Ovary (tissue), 9 donors: ENCODE measurements around the gene PIGX. TPM values are rescaled to one million over a fixed set of nuclear protein-coding genes. Genes with fewer than 3 reads are reported as not detected.
A peak's percentile ranks its signal among the peaks of the same experiment; 100 is the strongest.
"Not testable (repeated sequence)": the region's sequence is repeated elsewhere in the genome, so short reads cannot be mapped to it uniquely, and the experiment has no call there.

Source experiments
- DNase-seq, 5 donors: peaks; one replicate each; pipeline ENCODE4 v3.0.0-alpha.2; 2019 to 2020
- H3K27ac ChIP-seq, 2 donors: fragments of 200-600 bp; one replicate each; pipeline versions ENCODE4 v1.5.1 to v1.8.0; 2019 to 2022
- H3K27me3 ChIP-seq: fragments of 200-600 bp; one replicate; pipeline ENCODE4 v1.8.0; 2022
- H3K36me3 ChIP-seq: fragments of 200-600 bp; sonication (generic); one replicate; pipeline ENCODE4 v1.5.1; 2019
- H3K4me1 ChIP-seq: one replicate; pipeline ENCODE4 v1.8.1; 2013; ENCODE audit warnings: mild to moderate bottlenecking, moderate library complexity; ENCODE audit not compliant: insufficient read depth
- H3K4me3 ChIP-seq: fragments of 200-600 bp; sonication (generic); one replicate; pipeline ENCODE4 v1.5.1; 2017
- H3K9me3 ChIP-seq, 2 donors: fragments of 200-600 bp in 1 of 2; sonication (generic) in 1 of 2; one replicate each; pipeline versions ENCODE4 v1.5.1 to v1.8.1; 2013 to 2019; ENCODE audit warnings: mild to moderate bottlenecking in 1 of 2, moderate library complexity in 1 of 2
- EP300 ChIP-seq: sonication (generic); formaldehyde crosslinking; IDR thresholded peaks from one replicate; pipeline ENCODE4 v1.6.1; 2017; ENCODE audit warnings: antibody characterized with exemption
- POLR2A ChIP-seq: fragments of 450-650 bp; IDR thresholded peaks from one replicate; pipeline ENCODE4 v1.6.1; 2017; ENCODE audit warnings: antibody characterized with exemption, mild to moderate bottlenecking, moderate library complexity
- WGBS, 3 donors: extraction: QIAGEN DNeasy Blood & Tissue Kit in 1 of 3; methylation state at CpG; one replicate each; pipeline versions ENCODE4 v1.1.5 to v1.1.7; 2013 to 2017; 5-methylcytosine and 5-hydroxymethylcytosine counted together
- intact Hi-C, 4 donors: fragments of 100-400 bp; cut with DNase I; formaldehyde crosslinking; loops; one replicate each; pipeline versions ENCODE4 v1.11.0 to v1.15.1; 2022 to 2023
- polyA plus RNA-seq, 2 donors: library from polyadenylated mRNA; stranded (reverse); fragments of 200-250 nt in 1 of 2; fragments of 350-450 nt in 1 of 2; fragmentation: Illumina TruSeq in 1 of 2; extraction: RNeasy Lipid Tissue Mini Kit (QIAGEN cat#74804) in 1 of 2; gene quantifications; one replicate each; pipeline ENCODE4 v1.2.3, GENCODE V29; 2013 to 2014
- total RNA-seq, 7 donors: library from RNA; depleted of rRNA in 2 of 7; stranded (reverse); fragments of >200 nt in 2 of 7; fragmentation: NEBNext Ultra II Directional in 3 of 7; extraction: Animal tissue kit (Norgen Biotek cat#: 25700) in 3 of 7; gene quantifications; one replicate each; pipeline versions ENCODE4 v1.1.0 to v1.2.4, GENCODE V29; 2016 to 2023
- TF ChIP-seq, protein P1 (sequence below), 3 donors: fragments of 450-650 bp in 2 of 3; fragments of 200-600 bp in 1 of 3; IDR thresholded peaks; one replicate each; pipeline versions ENCODE4 v1.5.1 to v1.8.0; 2016 to 2022; ENCODE audit warnings: antibody characterized with exemption in 3 of 3, mild to moderate bottlenecking in 1 of 3
- donor health status: DM: no; HTN: no; CAD: no; lungs with moderate emphysema.
- donor health status: DM: no; HTN: no; CAD: no.
- donor health status: Bipolar disorder and iron deficiency.
- donor health status: DM: yes; HTN: yes; CAD: no.
- donor health status: DM: no; HTN: no; CAD: no.
- donor health status: DM: yes; HTN: yes; CAD: no.

Gene PIGX
- total and polyA plus RNA-seq, 9 donors: 9.4 to 22.4 (median 17.8) TPM

DNA sequence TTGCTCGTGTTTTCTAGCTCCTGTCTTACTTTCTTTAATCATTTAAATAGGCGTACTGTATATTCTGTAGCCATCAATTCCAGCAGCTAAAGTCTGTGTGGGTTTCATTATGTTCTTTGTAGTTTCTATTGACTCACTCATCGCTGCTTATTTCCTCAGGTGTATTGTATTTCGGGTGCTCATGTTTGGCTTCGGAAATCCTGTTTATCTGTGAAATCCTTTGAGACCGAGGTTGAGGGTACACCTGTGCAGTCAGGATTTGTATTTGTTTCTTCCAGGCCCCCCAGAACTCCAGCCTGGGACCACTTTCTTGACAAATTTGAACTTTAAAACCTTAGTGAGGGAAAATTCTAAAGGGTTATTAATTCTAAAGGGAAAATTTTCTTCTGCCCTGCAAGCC, 25.5 kb downstream of the PIGX start:
- 89 to 95% (median 91%) methylated on average over 6 of the region's 6 CpGs for WGBS, 3 donors
- no peak overlapping the region for H3K4me3 ChIP-seq
- TF ChIP-seq, protein P1, sequence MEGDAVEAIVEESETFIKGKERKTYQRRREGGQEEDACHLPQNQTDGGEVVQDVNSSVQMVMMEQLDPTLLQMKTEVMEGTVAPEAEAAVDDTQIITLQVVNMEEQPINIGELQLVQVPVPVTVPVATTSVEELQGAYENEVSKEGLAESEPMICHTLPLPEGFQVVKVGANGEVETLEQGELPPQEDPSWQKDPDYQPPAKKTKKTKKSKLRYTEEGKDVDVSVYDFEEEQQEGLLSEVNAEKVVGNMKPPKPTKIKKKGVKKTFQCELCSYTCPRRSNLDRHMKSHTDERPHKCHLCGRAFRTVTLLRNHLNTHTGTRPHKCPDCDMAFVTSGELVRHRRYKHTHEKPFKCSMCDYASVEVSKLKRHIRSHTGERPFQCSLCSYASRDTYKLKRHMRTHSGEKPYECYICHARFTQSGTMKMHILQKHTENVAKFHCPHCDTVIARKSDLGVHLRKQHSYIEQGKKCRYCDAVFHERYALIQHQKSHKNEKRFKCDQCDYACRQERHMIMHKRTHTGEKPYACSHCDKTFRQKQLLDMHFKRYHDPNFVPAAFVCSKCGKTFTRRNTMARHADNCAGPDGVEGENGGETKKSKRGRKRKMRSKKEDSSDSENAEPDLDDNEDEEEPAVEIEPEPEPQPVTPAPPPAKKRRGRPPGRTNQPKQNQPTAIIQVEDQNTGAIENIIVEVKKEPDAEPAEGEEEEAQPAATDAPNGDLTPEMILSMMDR (IDR thresholded peaks at IDR 0.05): no peak
- TF ChIP-seq EP300 (no peak), POLR2A (no peak)
- no peaks in the 10 kb centered on the region for H3K9me3 ChIP-seq
- H3K27ac ChIP-seq: no peak overlapping the region
- no peaks in the 10 kb centered on the region for H3K27me3 ChIP-seq
- intact Hi-C loops: no loop called here
- DNase-seq: no peak
- no peaks in the 10 kb centered on the region for H3K36me3 ChIP-seq
- peaks cover 6% of the 10 kb centered on the region for H3K4me1 ChIP-seq

- Histone ChIP-seq H3K4me1 (peaks cover 6% of the 10 kb centered on the region), H3K27ac (peak within 1 kb of the TSS; percentile 91 to 95), H3K36me3 (no peaks in the 10 kb centered on the region), H3K9me3 (no peaks in the 10 kb centered on the region), H3K27me3 (no peaks in the 10 kb centered on the region), H3K4me3 (peak within 1 kb of the TSS; percentile 96)
- intact Hi-C loops: no loop called here
- 0 to 1% (median 0%) methylated on average over 49 to 86 of the region's 86 CpGs for WGBS, 3 donors
- DNase-seq: peak; percentile 89 to 91 (median 90)
- TF ChIP-seq, protein P1 (IDR thresholded peaks at IDR 0.05): no peak
- TF ChIP-seq POLR2A: peak; percentile 46
These were observed 27.7 kb downstream of the PIGX start, which contains the start of gene PAK2 for GRCh38 chr3:196739671-196740480. TSS of gene PAK2 (plus strand) at chr3:196739857. CDS start at chr3:196782647, 42,790 bp downstream.

DNA sequence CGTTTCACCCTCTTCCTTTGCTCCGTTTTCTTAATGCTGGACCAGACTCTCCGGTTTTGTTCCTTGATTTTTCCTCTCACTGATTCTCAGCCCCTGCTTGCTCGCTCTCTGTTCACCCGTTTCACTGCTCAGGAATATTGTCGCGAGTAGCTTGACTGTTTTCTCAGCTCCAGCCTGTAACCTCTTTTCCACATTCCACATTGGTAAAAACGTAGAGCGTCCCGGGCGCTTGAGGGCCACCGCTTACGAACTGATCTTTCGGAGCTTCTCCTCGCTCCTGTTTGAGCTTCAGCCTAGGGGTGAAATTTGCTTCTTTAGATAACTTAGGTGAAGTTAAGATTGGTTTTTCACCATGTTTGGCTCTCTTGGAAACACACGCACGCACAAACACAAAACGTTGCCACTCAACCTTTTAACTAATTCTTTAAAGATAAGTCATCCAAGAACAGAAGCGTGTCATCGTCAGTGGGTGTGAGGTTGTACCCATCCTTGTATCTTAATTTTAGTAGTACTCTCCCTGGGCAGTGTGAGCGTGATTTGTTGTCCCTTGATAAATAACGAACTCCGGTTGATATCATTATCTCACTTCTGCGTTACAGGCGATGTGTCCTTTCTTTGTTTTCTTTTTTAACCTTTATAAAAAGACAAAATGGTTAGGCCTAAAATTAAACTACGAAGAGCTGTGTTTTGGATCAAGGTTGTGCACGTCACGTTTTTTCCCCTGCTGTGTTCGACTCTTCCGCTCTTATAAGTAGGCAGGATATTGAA, 28.5 kb downstream of the PIGX start:
- peak in 4 of 5 donors; percentile 18 to 53 (median 28) for DNase-seq
- Histone ChIP-seq H3K4me1 (peaks cover 7% of the 10 kb centered on the region), H3K27ac (peak overlapping the region; percentile 91 to 95), H3K27me3 (no peaks in the 10 kb centered on the region), H3K4me3 (peak overlapping the region; percentile 96), H3K36me3 (no peaks in the 10 kb centered on the region), H3K9me3 (no peaks in the 10 kb centered on the region)
- 0% methylated on average over 30 of the region's 30 CpGs for WGBS, 3 donors
- TF ChIP-seq, protein P1 (IDR thresholded peaks at IDR 0.05): no peak
- TF ChIP-seq EP300 (no peak), POLR2A (no peak)
- intact Hi-C loops: no loop called here

GRCh38 chr3:196741249-196741889, 29.2 kb downstream of the PIGX start:
- 20 to 28% (median 28%) methylated on average over 5 of the region's 5 CpGs for WGBS, 3 donors
- DNase-seq: no peak
- intact Hi-C loops: no loop called here
- Histone ChIP-seq H3K4me3 (peak overlapping the region; percentile 96), H3K27ac (peak overlapping the region in 1 of 2 donors; percentile 95), H3K36me3 (no peaks in the 10 kb centered on the region), H3K4me1 (peaks cover 7% of the 10 kb centered on the region), H3K27me3 (no peaks in the 10 kb centered on the region), H3K9me3 (no peaks in the 10 kb centered on the region)
- no peak for TF ChIP-seq POLR2A
- TF ChIP-seq EP300: no peak
- TF ChIP-seq, protein P1 (IDR thresholded peaks at IDR 0.05): no peak

DNA sequence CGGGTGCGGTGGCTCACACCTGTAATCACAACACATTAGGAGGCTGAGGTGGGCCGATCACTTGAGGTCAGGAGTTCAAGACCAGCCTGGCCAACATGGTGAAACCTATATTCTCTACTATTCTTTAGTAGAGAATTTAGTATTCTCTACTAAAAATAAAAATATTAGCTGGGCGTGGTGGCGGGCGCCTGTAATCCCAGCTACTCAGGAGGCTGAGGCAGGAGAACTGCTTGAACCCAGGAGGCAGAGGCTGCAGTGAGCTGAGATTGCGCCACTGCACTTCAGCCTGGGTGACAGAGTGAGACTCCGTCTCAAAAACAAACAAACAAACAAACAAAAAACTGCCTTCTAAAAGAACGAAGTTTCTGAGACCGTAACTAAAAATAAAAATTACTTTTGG, 31.4 kb downstream of the PIGX start:
- H3K27me3 ChIP-seq, H3K36me3 ChIP-seq, DNase-seq, H3K4me3 ChIP-seq, H3K9me3 ChIP-seq, H3K4me1 ChIP-seq, H3K27ac ChIP-seq, intact Hi-C loops: not testable (repeated sequence)
- WGBS, 3 donors: 92 to 93% (median 92%) methylated on average over 10 of the region's 10 CpGs
